ENCODE results near the gene LOXL3. TPM values are rescaled to one million over a fixed set of nuclear protein-coding genes. Genes with fewer than 3 reads are reported as not detected.

Gene LOXL3
- total RNA-seq, 1 experiment from 2014 or later = 5.8 TPM

DNA sequence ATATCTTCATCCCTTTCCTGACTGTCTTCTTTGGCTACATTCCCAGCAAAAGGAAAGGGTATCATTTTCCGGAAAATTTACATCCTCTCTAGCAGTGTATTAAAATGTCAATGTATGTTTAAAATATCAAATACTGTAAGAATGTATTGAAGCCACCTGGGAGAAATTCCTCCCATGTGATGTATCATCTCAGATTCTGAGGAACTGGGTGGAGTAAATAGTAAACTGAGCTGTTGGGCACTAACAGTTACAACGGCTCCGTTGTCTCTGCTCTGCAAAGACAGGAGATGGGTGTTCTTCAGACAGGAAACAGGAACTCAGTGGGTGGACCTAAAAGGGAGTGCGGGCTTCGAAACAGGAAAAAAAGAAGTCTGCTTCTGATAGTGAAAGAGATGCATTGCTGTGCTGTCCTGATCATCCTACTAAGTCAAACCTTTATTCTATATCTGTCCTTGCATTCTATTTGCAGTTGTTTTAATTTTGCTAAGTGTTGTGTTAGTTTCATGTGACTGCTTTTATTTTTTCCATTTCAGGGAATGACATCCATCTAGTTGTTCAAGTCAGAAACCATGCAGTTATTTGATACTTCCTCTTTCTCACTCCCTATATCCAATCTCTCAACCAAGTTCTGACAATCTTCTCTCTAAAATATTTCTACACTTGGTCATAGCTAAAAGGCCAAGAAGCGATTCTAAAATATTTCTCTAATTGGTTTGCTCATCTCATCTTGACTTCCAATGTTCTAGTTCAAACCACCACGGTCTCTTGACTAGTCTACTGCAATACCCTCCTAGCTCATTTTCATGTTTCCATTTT lies 20.2 kb upstream of the LOXL3 start:
- intact Hi-C loops (cut with micrococcal nuclease) = no loop called here
- no peaks in the 10 kb centered on the region for H3K9me3 ChIP-seq (ENCODE audit: low read length)
- POLR2A ChIA-PET (ENCODE audit: unreplicated experiment) = no interaction called here
- peak; percentile 85 for ATAC-seq
- H3K9me2 ChIP-seq (replicated peaks; ENCODE audit: low read length) = no peaks in the 10 kb centered on the region
- H3F3A ChIP-seq (ENCODE audit: low read length, unreplicated experiment) = peaks cover 4% of the 10 kb centered on the region
- BruUV-seq (replicated peaks) = no TSS peak
- H3K27me3 ChIP-seq (ENCODE audit: low read length) = no peaks in the 10 kb centered on the region
- H3K4me2 ChIP-seq (ENCODE audit: low read length) = peak overlapping the region; percentile 52
- H3K79me2 ChIP-seq (ENCODE audit: low read length) = no peaks in the 10 kb centered on the region
- CTCF ChIA-PET = no interaction called here
- H2AFZ ChIP-seq (ENCODE audit: low read length) = peak overlapping the region; percentile 54
- H3K4me3 ChIP-seq (ENCODE audit: low read length) = 0 out of 2 replicates have a peak overlapping the region, but pooled peaks have one; percentile 21
- peaks cover 11% of the 10 kb centered on the region for H3K4me1 ChIP-seq (ENCODE audit: insufficient read depth, low read length)
- TF ChIP-seq EZH2phosphoT487 (IDR thresholded peaks at IDR 0.05; ENCODE audit: borderline replicate concordance, low read length) (no peak), EZH2 (IDR thresholded peaks at IDR 0.05; ENCODE audit: low read length, unreplicated experiment) (no peak)
- TF ChIP-seq, protein P1, sequence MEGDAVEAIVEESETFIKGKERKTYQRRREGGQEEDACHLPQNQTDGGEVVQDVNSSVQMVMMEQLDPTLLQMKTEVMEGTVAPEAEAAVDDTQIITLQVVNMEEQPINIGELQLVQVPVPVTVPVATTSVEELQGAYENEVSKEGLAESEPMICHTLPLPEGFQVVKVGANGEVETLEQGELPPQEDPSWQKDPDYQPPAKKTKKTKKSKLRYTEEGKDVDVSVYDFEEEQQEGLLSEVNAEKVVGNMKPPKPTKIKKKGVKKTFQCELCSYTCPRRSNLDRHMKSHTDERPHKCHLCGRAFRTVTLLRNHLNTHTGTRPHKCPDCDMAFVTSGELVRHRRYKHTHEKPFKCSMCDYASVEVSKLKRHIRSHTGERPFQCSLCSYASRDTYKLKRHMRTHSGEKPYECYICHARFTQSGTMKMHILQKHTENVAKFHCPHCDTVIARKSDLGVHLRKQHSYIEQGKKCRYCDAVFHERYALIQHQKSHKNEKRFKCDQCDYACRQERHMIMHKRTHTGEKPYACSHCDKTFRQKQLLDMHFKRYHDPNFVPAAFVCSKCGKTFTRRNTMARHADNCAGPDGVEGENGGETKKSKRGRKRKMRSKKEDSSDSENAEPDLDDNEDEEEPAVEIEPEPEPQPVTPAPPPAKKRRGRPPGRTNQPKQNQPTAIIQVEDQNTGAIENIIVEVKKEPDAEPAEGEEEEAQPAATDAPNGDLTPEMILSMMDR (conservative IDR thresholded peaks at IDR 0.05; ENCODE audit: low read depth, low read length) = no peak
- H4K20me1 ChIP-seq (ENCODE audit: low read length) = no peaks in the 10 kb centered on the region
- peak overlapping the region; percentile 53 for H3K27ac ChIP-seq (ENCODE audit: low read length)
- H3K9ac ChIP-seq (ENCODE audit: low read length) = no peak overlapping the region
- no peaks in the 10 kb centered on the region for H3K36me3 ChIP-seq (ENCODE audit: low read depth, low read length)
- DNase-seq = peak; percentile 72

DNA sequence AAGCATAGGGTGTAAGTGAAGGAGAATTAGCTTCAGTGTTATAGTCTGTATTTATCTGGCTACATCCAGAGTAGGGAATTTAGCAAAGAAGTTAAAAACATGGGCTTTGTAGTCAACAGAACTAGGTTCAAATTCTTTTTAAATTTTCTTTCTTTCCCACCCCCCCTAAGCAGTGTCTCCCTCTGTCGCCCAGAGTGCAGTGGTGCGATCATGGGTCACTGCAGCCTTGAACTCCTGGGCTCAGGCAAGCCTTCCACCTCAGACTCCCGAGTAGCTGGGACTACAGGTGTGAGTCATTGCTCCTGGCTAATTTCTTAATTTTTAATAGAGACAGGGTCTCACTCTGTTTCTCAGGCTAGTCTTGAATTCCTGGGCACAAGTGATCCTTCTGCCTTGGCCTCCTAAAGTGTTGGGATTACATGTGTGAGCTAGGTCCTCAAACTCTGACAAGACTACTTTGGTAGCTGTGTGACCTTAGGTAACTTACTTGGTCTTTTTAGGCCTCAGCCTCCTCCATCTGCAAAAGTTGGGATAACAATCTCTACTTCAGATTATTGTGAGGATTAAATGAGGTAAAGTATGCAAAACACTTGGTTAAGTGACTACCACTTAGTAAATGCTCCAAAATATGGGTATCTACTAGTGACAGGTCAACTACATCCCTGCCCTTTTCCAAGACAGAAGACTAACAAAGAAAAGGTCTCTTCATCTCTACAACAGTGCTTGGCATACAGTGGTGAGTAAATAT lies 18.6 kb upstream of the LOXL3 start:
- Histone ChIP-seq H4K20me1 (ENCODE audit: low read length) (no peaks in the 10 kb centered on the region), H3F3A (ENCODE audit: low read length, unreplicated experiment) (peaks cover 4% of the 10 kb centered on the region), H3K36me3 (ENCODE audit: low read depth, low read length) (no peaks in the 10 kb centered on the region), H3K9ac (ENCODE audit: low read length) (no peak overlapping the region), H3K9me2 (replicated peaks; ENCODE audit: low read length) (no peaks in the 10 kb centered on the region), H3K4me2 (ENCODE audit: low read length) (no peak overlapping the region), H3K9me3 (ENCODE audit: low read length) (no peaks in the 10 kb centered on the region), H3K79me2 (ENCODE audit: low read length) (no peaks in the 10 kb centered on the region), H3K4me1 (ENCODE audit: insufficient read depth, low read length) (peaks cover 27% of the 10 kb centered on the region), H3K4me3 (ENCODE audit: low read length) (no peak overlapping the region), H3K27ac (ENCODE audit: low read length) (no peak overlapping the region), H2AFZ (ENCODE audit: low read length) (no peak overlapping the region), H3K27me3 (ENCODE audit: low read length) (no peaks in the 10 kb centered on the region)
- ChIA-PET CTCF (no interaction called here), POLR2A (ENCODE audit: unreplicated experiment) (no interaction called here)
- no TSS peak for BruUV-seq (replicated peaks)
- no peak for TF ChIP-seq EZH2 (IDR thresholded peaks at IDR 0.05; ENCODE audit: low read length, unreplicated experiment)
- TF ChIP-seq, protein P1 (conservative IDR thresholded peaks at IDR 0.05; ENCODE audit: low read depth, low read length) = peak; percentile 28; the same call in 1 of the 2 replicates
- no peak for DNase-seq
- no peak for ATAC-seq
- intact Hi-C loops (cut with micrococcal nuclease) = no loop called here

DNA sequence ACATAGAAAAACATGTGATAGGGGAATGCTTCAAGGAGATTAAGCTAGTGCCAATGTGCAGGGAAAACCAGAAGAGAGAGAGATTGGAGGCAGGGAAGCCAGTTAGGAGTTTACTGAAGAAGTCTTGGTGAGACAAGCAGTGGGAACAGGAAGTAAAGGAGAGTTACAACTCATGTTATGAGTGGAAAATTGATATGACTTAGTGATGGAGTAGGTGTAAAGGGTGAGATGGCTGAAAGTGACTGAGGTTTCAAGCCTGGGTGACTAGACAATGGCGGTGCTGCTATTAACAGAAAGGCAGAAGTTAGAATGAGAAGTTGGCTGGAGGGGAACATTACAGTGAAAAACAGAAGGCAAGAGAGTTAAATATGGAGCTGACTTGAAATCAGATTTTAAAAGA lies 17.3 kb upstream of the LOXL3 start:
- no peaks in the 10 kb centered on the region for H3K36me3 ChIP-seq (ENCODE audit: low read depth, low read length)
- H3K27ac ChIP-seq (ENCODE audit: low read length) = no peak overlapping the region
- no peaks in the 10 kb centered on the region for H3K9me3 ChIP-seq (ENCODE audit: low read length)
- peaks cover 32% of the 10 kb centered on the region for H3K4me1 ChIP-seq (ENCODE audit: insufficient read depth, low read length)
- H3K27me3 ChIP-seq (ENCODE audit: low read length) = no peaks in the 10 kb centered on the region
- no peak overlapping the region for H3K4me3 ChIP-seq (ENCODE audit: low read length)
- H3K79me2 ChIP-seq (ENCODE audit: low read length) = no peaks in the 10 kb centered on the region
- no peaks in the 10 kb centered on the region for H4K20me1 ChIP-seq (ENCODE audit: low read length)
- ChIA-PET POLR2A (ENCODE audit: unreplicated experiment) (no interaction called here), CTCF (no interaction called here)
- no TSS peak for BruUV-seq (replicated peaks)
- no peak overlapping the region for H2AFZ ChIP-seq (ENCODE audit: low read length)
- H3K9me2 ChIP-seq (replicated peaks; ENCODE audit: low read length) = no peaks in the 10 kb centered on the region
- ATAC-seq = no peak
- intact Hi-C loops (cut with micrococcal nuclease) = no loop called here
- TF ChIP-seq EZH2 (IDR thresholded peaks at IDR 0.05; ENCODE audit: low read length, unreplicated experiment) (no peak), EZH2phosphoT487 (IDR thresholded peaks at IDR 0.05; ENCODE audit: borderline replicate concordance, low read length) (no peak)
- TF ChIP-seq, protein P1 (conservative IDR thresholded peaks at IDR 0.05; ENCODE audit: low read depth, low read length) = no peak
- DNase-seq = no peak
- H3K4me2 ChIP-seq (ENCODE audit: low read length) = no peak overlapping the region
- H3K9ac ChIP-seq (ENCODE audit: low read length) = no peak overlapping the region
- H3F3A ChIP-seq (ENCODE audit: low read length, unreplicated experiment) = peaks cover 4% of the 10 kb centered on the region

All from PC-3 (cell line).